ENCODE data around the gene CCDC149.

Gene CCDC149

DNA sequence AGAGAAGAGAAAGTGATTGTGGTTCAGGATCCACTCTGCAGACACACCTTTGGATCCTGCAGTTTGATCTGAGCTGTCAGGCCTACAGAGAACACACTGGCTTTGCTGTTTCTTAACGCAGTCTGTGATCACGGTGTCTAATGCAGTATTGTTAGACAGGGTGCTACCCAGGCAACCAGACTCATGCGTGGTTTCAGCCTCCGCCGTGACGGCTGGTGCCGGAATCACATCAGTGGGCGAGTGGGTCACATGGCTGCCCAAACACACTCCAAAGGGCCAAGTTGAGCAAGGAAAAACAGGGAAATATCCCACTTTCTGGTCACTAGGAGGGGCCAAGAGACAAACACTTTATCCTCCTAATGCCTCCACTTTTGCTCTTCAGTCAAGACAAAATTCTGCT is 27.5 kb downstream of the CCDC149 start:
- no peak overlapping the region for H3K4me3 ChIP-seq (ENCODE audit: insufficient read depth, low read depth, low read length, poor library complexity, severe bottlenecking)
- H3K4me1 ChIP-seq (ENCODE audit: control insufficient read depth, insufficient read depth, low read length, poor library complexity, severe bottlenecking) = no peaks in the 10 kb centered on the region
- H3K36me3 ChIP-seq (ENCODE audit: control insufficient read depth, insufficient read depth, low read length) = no peaks in the 10 kb centered on the region
- H3K9me3 ChIP-seq (ENCODE audit: control insufficient read depth, low read length) = no peaks in the 10 kb centered on the region
- DNase-seq = no peak
- no peaks in the 10 kb centered on the region for H3K27me3 ChIP-seq (replicated peaks; ENCODE audit: control insufficient read depth, insufficient read depth, low read length, poor library complexity, severe bottlenecking)
- no peak overlapping the region for H3K27ac ChIP-seq (ENCODE audit: insufficient read depth, low read length, poor library complexity, severe bottlenecking)

DNA sequence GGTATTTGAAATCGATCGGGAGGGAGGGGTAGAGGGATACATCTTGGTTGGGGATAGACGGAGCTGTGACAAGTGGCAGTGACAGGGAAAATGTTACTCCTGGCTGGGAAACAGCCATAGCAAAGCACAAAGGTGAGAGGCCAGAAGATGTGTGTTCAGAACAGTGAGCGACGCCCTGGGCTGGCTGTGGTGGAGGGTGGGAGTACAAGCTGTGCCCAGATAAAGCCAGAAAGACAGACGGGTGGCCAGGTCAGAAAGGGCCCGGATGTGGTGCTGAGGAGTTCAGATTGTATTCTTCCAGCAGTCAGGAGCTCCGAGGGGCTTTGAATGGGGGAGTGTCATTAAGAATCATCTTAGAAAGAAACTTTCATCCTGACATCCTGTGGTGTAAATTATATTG is 27.9 kb downstream of the CCDC149 start:
- DNase-seq = no peak
- Histone ChIP-seq H3K36me3 (ENCODE audit: control insufficient read depth, insufficient read depth, low read length) (no peaks in the 10 kb centered on the region), H3K4me1 (ENCODE audit: control insufficient read depth, insufficient read depth, low read length, poor library complexity, severe bottlenecking) (no peaks in the 10 kb centered on the region), H3K27me3 (replicated peaks; ENCODE audit: control insufficient read depth, insufficient read depth, low read length, poor library complexity, severe bottlenecking) (no peaks in the 10 kb centered on the region), H3K9me3 (ENCODE audit: control insufficient read depth, low read length) (no peaks in the 10 kb centered on the region), H3K4me3 (ENCODE audit: insufficient read depth, low read depth, low read length, poor library complexity, severe bottlenecking) (no peak overlapping the region), H3K27ac (ENCODE audit: insufficient read depth, low read length, poor library complexity, severe bottlenecking) (no peak overlapping the region)

DNA sequence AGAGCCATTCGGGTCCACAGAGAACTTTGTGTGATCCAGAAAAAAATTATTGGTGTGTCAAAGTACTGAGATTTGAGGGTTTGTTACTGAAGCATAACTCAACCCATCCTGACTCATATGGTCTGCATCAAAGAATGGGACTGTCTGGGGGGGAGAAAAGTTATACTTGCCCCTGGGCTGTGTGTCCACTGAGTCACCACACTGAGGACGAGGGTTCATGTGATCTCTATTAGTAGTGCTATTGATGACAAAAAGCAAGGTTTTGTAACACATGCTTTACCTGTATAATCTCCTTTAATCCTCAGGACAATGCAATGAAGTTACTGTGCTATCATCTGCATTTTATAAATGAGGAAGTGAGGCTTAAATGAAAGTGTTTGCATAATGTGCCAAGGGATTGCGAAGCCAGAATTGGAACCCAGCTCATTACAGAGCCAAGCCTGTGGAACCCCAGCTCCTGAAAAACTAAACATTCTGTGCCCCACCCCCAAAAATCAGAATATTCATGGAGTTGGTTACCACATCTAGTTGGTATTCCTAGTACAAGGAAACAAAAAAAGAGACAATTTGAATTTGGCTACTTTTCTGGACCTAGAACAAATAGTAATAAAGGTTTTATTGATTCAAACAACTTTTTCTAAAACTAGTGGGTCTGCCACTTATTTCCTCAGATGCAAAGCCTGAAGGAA is 31.2 kb downstream of the CCDC149 start:
- no peaks in the 10 kb centered on the region for H3K36me3 ChIP-seq (ENCODE audit: control insufficient read depth, insufficient read depth, low read length)
- no peak for DNase-seq
- no peak overlapping the region for H3K27ac ChIP-seq (ENCODE audit: insufficient read depth, low read length, poor library complexity, severe bottlenecking)
- H3K9me3 ChIP-seq (ENCODE audit: control insufficient read depth, low read length) = no peaks in the 10 kb centered on the region
- no peaks in the 10 kb centered on the region for H3K27me3 ChIP-seq (replicated peaks; ENCODE audit: control insufficient read depth, insufficient read depth, low read length, poor library complexity, severe bottlenecking)
- H3K4me1 ChIP-seq (ENCODE audit: control insufficient read depth, insufficient read depth, low read length, poor library complexity, severe bottlenecking) = no peaks in the 10 kb centered on the region
- H3K4me3 ChIP-seq (ENCODE audit: insufficient read depth, low read depth, low read length, poor library complexity, severe bottlenecking) = no peak overlapping the region

DNA sequence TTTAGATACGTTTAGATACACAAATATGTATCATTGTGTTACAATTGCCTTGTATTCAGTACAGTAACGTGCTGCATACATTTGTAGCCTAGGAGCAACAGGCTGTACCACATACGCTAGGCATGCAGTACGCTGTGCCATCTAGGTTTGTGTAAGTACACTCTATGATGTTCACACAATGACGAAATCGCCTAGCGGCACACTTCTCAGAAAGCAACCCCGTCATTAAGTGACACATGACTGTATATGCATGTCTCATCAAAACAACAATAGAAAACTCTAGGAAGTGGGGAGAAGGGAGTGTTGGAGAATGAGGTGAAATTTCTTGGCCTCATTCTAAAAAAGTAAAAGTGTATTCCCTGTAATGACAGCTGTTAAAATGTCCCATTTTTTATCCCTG is 32.7 kb downstream of the CCDC149 start:
- H3K4me3 ChIP-seq (ENCODE audit: insufficient read depth, low read depth, low read length, poor library complexity, severe bottlenecking) = no peak overlapping the region
- no peaks in the 10 kb centered on the region for H3K4me1 ChIP-seq (ENCODE audit: control insufficient read depth, insufficient read depth, low read length, poor library complexity, severe bottlenecking)
- H3K27ac ChIP-seq (ENCODE audit: insufficient read depth, low read length, poor library complexity, severe bottlenecking) = no peak overlapping the region
- H3K27me3 ChIP-seq (replicated peaks; ENCODE audit: control insufficient read depth, insufficient read depth, low read length, poor library complexity, severe bottlenecking) = no peaks in the 10 kb centered on the region
- no peak for DNase-seq
- H3K9me3 ChIP-seq (ENCODE audit: control insufficient read depth, low read length) = no peaks in the 10 kb centered on the region
- H3K36me3 ChIP-seq (ENCODE audit: control insufficient read depth, insufficient read depth, low read length) = no peaks in the 10 kb centered on the region

DNA sequence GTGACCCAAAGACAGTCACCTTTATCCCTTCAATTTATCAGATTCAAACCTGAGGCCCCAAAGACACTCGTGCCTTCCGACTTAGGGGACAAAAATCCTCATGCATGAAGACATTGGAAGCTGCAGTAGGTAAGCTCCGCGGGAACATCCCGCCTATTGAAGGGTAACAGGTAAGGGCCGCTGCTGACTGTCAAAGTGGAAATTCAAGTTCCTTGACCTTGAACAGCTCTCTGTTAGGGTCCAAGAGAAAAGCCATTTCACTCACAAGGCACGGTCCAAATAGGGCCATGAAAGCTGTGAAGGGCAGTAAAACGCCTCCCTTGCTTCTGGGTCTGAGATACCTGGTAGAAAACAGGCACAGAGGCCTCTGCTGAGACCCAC is 34.2 kb downstream of the CCDC149 start:
- Histone ChIP-seq H3K27ac (ENCODE audit: insufficient read depth, low read length, poor library complexity, severe bottlenecking) (no peak overlapping the region), H3K27me3 (replicated peaks; ENCODE audit: control insufficient read depth, insufficient read depth, low read length, poor library complexity, severe bottlenecking) (no peaks in the 10 kb centered on the region), H3K4me1 (ENCODE audit: control insufficient read depth, insufficient read depth, low read length, poor library complexity, severe bottlenecking) (no peaks in the 10 kb centered on the region), H3K4me3 (ENCODE audit: insufficient read depth, low read depth, low read length, poor library complexity, severe bottlenecking) (no peak overlapping the region), H3K36me3 (ENCODE audit: control insufficient read depth, insufficient read depth, low read length) (no peaks in the 10 kb centered on the region), H3K9me3 (ENCODE audit: control insufficient read depth, low read length) (no peaks in the 10 kb centered on the region)
- DNase-seq = no peak

DNA sequence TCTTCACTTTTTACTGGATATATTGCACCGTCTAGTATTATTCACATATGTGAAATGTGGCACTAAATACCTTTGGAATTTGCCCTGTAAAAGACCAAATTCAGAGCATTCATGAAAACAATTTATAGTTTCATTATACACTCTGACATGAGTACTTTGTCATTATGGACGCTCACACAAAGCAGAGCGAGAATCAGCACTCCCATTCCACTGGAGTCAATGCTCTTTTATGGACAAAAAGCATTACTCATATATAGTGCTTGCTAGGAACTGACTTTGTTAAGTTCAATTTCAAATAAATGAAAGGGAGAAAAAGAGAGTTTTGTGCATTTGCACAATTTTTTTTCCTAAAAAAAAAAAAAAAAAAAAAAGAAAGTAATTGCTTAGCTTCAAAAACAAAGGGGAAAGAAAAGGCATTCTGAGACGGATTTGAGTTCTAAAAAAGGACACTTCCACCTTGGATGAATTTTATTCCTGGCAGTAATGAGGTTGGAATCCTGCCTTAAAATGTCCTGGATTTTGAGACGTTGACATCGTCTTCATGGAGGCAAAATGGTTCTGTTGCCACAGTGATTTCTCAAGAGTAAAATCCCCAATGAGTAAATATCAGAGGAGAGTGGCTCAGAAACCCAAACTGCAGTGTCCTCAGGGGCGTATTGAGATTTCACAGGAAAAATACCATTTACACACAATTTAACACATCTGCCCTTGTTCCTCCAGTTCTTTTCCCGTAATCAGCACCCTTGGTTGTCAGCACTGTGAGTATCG is 34.8 kb downstream of the CCDC149 start:
- Histone ChIP-seq H3K27me3 (replicated peaks; ENCODE audit: control insufficient read depth, insufficient read depth, low read length, poor library complexity, severe bottlenecking) (no peaks in the 10 kb centered on the region), H3K9me3 (ENCODE audit: control insufficient read depth, low read length) (no peaks in the 10 kb centered on the region), H3K4me3 (ENCODE audit: insufficient read depth, low read depth, low read length, poor library complexity, severe bottlenecking) (no peak overlapping the region), H3K27ac (ENCODE audit: insufficient read depth, low read length, poor library complexity, severe bottlenecking) (no peak overlapping the region), H3K36me3 (ENCODE audit: control insufficient read depth, insufficient read depth, low read length) (no peaks in the 10 kb centered on the region), H3K4me1 (ENCODE audit: control insufficient read depth, insufficient read depth, low read length, poor library complexity, severe bottlenecking) (no peaks in the 10 kb centered on the region)
- no peak for DNase-seq

DNA sequence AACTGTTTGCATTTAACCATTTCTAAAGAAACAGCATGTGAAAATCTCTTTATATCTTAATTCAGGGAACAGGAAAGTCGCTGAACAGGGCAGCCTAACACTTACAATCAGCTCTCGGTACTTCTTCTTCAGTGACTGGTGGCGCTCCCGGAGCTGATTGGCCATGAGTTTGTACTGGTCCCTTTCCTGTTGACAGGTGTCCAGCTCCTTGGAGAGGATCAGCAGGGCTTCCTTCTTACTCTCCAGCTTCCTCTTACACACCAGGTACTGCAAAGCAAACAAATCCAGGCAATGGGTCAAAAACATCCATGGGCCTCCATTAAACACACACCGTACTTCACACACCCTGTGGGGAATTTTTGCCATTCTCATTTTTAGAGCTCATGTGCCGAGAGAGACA is 36.4 kb downstream of the CCDC149 start:
- Histone ChIP-seq H3K36me3 (ENCODE audit: control insufficient read depth, insufficient read depth, low read length) (no peaks in the 10 kb centered on the region), H3K4me3 (ENCODE audit: insufficient read depth, low read depth, low read length, poor library complexity, severe bottlenecking) (no peak overlapping the region), H3K27ac (ENCODE audit: insufficient read depth, low read length, poor library complexity, severe bottlenecking) (no peak overlapping the region), H3K4me1 (ENCODE audit: control insufficient read depth, insufficient read depth, low read length, poor library complexity, severe bottlenecking) (no peaks in the 10 kb centered on the region), H3K9me3 (ENCODE audit: control insufficient read depth, low read length) (no peaks in the 10 kb centered on the region), H3K27me3 (replicated peaks; ENCODE audit: control insufficient read depth, insufficient read depth, low read length, poor library complexity, severe bottlenecking) (no peaks in the 10 kb centered on the region)
- no peak for DNase-seq

DNA sequence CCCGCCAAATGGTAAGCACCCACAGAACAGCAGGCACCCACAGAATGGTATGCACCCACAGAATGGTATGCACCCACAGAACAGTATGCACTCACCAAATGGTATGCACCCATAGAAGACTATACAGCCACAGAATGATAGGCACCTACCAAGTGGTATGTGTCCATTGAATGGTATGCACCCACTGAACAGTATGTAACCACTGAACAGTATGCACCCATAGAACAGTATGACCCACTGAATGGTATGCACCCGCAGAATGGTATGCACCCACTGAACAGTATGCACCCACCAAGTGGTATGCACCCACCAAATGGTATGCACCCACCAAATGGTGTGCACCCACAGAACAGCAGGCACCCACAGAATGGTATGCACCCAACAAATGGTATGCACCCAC is 40.1 kb downstream of the CCDC149 start:
- no peaks in the 10 kb centered on the region for H3K36me3 ChIP-seq (ENCODE audit: control insufficient read depth, insufficient read depth, low read length)
- H3K9me3 ChIP-seq (ENCODE audit: control insufficient read depth, low read length) = no peaks in the 10 kb centered on the region
- no peaks in the 10 kb centered on the region for H3K27me3 ChIP-seq (replicated peaks; ENCODE audit: control insufficient read depth, insufficient read depth, low read length, poor library complexity, severe bottlenecking)
- H3K4me3 ChIP-seq (ENCODE audit: insufficient read depth, low read depth, low read length, poor library complexity, severe bottlenecking) = no peak overlapping the region
- DNase-seq = no peak
- H3K4me1 ChIP-seq (ENCODE audit: control insufficient read depth, insufficient read depth, low read length, poor library complexity, severe bottlenecking) = no peaks in the 10 kb centered on the region
- H3K27ac ChIP-seq (ENCODE audit: insufficient read depth, low read length, poor library complexity, severe bottlenecking) = no peak overlapping the region

DNA sequence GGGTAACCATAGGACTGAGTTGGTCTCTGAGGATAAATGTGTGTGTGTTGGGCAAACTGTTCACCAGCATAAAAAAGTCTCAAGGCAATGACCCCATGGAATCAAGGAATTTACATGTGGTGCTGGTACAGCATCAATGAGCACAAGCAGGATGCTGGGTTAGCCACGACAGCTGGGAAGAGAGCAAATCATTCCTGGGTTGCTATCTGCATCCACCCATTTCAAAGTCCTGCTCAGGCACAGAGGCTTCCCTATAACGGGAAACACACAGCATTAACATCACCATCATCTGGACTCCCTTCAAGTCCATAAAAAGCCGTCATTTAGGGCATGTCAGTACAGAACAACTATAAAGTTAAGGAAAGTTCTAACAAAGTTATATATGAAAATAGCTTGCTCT is 41.6 kb downstream of the CCDC149 start:
- H3K36me3 ChIP-seq (ENCODE audit: control insufficient read depth, insufficient read depth, low read length) = no peaks in the 10 kb centered on the region
- no peak for DNase-seq
- no peaks in the 10 kb centered on the region for H3K27me3 ChIP-seq (replicated peaks; ENCODE audit: control insufficient read depth, insufficient read depth, low read length, poor library complexity, severe bottlenecking)
- no peaks in the 10 kb centered on the region for H3K9me3 ChIP-seq (ENCODE audit: control insufficient read depth, low read length)
- H3K4me1 ChIP-seq (ENCODE audit: control insufficient read depth, insufficient read depth, low read length, poor library complexity, severe bottlenecking) = no peaks in the 10 kb centered on the region
- H3K27ac ChIP-seq (ENCODE audit: insufficient read depth, low read length, poor library complexity, severe bottlenecking) = no peak overlapping the region
- no peak overlapping the region for H3K4me3 ChIP-seq (ENCODE audit: insufficient read depth, low read depth, low read length, poor library complexity, severe bottlenecking)

DNA sequence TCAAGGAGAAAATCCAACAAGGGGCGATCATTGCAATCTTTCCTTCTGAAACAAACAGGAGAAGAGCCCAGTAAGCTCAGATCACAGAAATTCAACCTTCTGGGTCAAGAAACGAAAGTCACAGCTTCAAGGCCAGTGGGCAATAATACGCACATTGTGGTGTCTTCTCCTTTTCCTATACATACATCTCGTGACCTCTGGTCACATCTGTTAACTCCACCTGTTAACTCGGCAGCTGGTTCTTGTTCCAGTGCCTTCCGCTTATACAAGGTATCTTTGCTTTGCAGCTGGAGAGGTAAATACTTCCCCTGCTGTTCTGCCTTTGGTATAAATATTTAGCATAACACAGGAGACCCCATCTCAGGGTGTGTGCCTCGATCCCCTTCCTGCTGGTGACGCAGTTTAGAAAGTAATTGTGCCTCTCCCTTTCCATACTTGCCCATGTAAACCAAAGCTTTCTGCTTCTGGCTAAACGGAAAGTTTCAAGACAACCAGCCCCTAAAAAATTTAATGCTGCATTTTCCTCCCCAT is 45.0 kb downstream of the CCDC149 start:
- Histone ChIP-seq H3K36me3 (ENCODE audit: control insufficient read depth, insufficient read depth, low read length) (no peaks in the 10 kb centered on the region), H3K27ac (ENCODE audit: insufficient read depth, low read length, poor library complexity, severe bottlenecking) (no peak overlapping the region), H3K9me3 (ENCODE audit: control insufficient read depth, low read length) (no peaks in the 10 kb centered on the region), H3K27me3 (replicated peaks; ENCODE audit: control insufficient read depth, insufficient read depth, low read length, poor library complexity, severe bottlenecking) (no peaks in the 10 kb centered on the region), H3K4me3 (ENCODE audit: insufficient read depth, low read depth, low read length, poor library complexity, severe bottlenecking) (no peak overlapping the region), H3K4me1 (ENCODE audit: control insufficient read depth, insufficient read depth, low read length, poor library complexity, severe bottlenecking) (no peaks in the 10 kb centered on the region)
- no peak for DNase-seq

Measured in effector memory CD4-positive, alpha-beta T cell (primary cell).